Central memory CD8-positive, alpha-beta T cell (primary cell): ENCODE measurements around the gene FMN1.
"Not testable (repeated sequence)": the region's sequence is repeated elsewhere in the genome, so short reads cannot be mapped to it uniquely, and the experiment has no call there.

Source experiments
- ATAC-seq: fragments of 150-1000 bp; cut with Tn5 transposase; replicated peaks from 2 replicates; pipeline ENCODE4 v1.10.0; 2022; ENCODE audit warnings: mild to moderate bottlenecking, moderate FRiP score, moderate number of reproducible peaks; ENCODE audit not compliant: poor library complexity, severe bottlenecking; ENCODE audit errors: extremely low read depth
- DNase-seq, 2 donors: peaks; one replicate each; pipeline ENCODE4 v3.0.0; 2021; ENCODE audit warnings: low spot score in 2 of 2
- H3K27ac Mint-ChIP-seq: one replicate; pipeline ENCODE4 v1.8.0; 2022; ENCODE audit warnings: low read depth, mild to moderate bottlenecking, moderate library complexity, mixed read lengths
- H3K27me3 Mint-ChIP-seq: one replicate; pipeline ENCODE4 v1.8.0; 2022; ENCODE audit warnings: mixed read lengths
- H3K36me3 Mint-ChIP-seq: one replicate; pipeline ENCODE4 v1.8.0; 2022; ENCODE audit warnings: mild to moderate bottlenecking, moderate library complexity, mixed read lengths; ENCODE audit not compliant: insufficient read depth
- H3K4me1 Mint-ChIP-seq: one replicate; pipeline ENCODE4 v1.8.0; 2022; ENCODE audit warnings: mixed read lengths
- H3K4me3 Mint-ChIP-seq: one replicate; pipeline ENCODE4 v1.8.0; 2022; ENCODE audit warnings: mild to moderate bottlenecking, moderate library complexity, mixed read lengths
- H3K9me3 Mint-ChIP-seq: one replicate; pipeline ENCODE4 v1.8.0; 2022; ENCODE audit warnings: mixed read lengths

Gene FMN1

DNA sequence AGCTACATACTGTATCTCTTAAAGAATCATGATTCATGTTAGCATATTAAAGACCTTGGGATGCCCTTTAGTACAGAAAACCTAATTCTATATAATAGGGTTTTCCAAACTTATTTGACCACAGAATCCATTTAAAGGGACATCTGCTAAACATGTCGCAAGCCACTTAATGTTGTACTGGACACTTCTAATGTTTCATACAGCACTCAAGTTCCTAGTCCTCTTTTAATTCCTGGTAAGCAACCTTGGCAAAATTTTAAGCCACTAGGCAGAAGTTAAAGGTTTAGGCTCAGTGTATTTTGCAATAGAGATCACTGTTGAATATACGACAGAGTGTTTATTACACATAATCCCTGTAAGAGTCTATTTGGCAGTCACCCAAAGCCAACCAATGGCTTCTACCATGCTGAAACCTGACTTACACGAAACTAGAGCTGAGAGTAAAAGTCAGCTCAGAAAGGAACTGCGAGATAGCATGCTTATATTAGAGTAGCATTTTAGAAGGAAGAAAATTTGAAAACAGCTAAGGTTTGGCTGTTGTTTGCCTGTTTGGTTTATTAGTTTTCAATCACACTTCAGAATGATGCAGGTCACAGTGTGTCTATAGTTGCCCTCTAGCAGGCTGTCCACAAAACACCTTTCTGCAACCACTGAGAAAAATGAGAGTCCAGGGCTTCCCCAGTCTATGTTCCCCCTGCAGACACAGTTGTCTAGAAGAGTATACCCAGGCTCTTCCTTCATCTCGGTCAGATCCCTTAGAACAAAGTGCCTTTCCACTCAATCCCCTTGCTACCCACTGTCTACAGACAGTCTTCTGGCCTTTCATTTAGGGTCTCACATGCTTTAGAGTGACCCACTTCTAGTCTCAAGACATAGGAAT lies 104.4 kb downstream of the FMN1 start:
- H3K27me3 Mint-ChIP-seq = no peaks in the 10 kb centered on the region
- H3K36me3 Mint-ChIP-seq = peaks cover 2% of the 10 kb centered on the region
- H3K9me3 Mint-ChIP-seq = no peaks in the 10 kb centered on the region
- H3K4me1 Mint-ChIP-seq = peaks cover 19% of the 10 kb centered on the region
- H3K4me3 Mint-ChIP-seq = peak overlapping the region; percentile 73
- DNase-seq = no peak
- no peak for ATAC-seq
- peak overlapping the region; percentile 11 for H3K27ac Mint-ChIP-seq

DNA sequence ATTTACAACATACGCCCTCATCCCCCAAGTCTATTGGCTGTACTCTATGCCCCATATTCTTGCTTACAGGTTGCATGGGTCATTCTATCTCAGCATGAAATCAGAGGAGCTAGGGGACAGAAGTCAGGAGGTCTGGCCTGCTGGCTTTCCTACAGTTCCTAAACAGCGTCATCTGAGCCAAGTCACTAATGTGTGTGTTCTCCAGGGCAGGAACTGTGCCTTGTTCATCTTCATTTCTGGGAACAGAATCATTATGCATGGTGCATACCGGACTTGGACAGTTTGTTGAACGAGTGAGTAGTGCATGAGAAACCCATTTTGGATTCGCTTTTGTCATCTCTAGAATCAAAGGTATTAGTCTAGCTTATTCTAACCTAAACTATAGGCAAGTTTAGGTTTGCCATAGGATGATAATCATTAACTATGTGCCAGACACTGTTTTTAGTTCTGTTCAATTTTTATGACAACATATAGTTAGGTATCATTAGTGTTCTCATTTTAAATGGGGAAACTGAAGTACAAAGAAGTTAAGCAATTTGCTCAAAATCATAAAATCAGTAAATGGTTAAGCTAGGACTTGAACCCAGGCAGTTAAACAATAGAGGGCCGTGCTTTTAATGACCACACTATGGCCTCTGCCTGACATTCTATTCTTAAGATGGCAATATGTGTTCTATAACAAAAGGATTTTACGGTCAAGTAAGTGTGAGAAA lies 105.2 kb downstream of the FMN1 start:
- Mint-ChIP-seq H3K27ac (peak overlapping the region; percentile 5), H3K27me3 (no peaks in the 10 kb centered on the region), H3K9me3 (no peaks in the 10 kb centered on the region), H3K4me3 (peak overlapping the region; percentile 43), H3K4me1 (peaks cover 19% of the 10 kb centered on the region), H3K36me3 (peaks cover 5% of the 10 kb centered on the region)
- ATAC-seq = no peak
- DNase-seq = no peak

DNA sequence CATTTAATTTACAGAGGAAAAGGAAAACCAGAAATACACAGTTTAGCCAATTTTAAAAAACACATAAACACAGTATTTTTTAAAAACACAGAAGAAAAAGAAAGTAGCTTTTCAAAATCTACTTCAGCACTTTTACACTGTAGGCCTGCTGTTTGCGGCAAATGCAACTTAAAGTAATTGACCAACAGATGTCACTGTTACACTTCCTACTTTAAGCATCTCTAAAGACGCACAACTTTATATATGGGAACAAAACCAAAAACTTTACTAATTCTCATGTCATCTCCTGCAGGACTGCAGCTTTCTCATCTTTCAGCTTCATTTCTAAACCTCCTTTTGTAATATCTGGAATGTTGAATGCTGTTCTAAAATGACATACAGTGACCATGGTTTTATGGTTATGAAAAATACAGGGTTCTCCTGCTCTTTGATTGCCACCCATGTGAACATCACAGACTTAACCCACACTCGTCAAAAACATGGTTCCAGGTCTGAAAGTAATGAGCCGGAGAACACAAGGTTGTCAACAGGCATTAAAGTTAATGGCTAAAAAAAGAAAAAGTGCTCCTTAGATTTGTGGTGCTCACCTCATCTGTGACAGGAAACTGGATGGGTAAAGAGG lies 107.9 kb downstream of the FMN1 start:
- H3K27ac Mint-ChIP-seq = no peak overlapping the region
- ATAC-seq = peak; percentile 58
- no peak for DNase-seq
- H3K36me3 Mint-ChIP-seq = peaks cover 5% of the 10 kb centered on the region
- no peaks in the 10 kb centered on the region for H3K27me3 Mint-ChIP-seq
- peaks cover 14% of the 10 kb centered on the region for H3K4me1 Mint-ChIP-seq
- peak overlapping the region; percentile 25 for H3K4me3 Mint-ChIP-seq
- H3K9me3 Mint-ChIP-seq = no peaks in the 10 kb centered on the region

DNA sequence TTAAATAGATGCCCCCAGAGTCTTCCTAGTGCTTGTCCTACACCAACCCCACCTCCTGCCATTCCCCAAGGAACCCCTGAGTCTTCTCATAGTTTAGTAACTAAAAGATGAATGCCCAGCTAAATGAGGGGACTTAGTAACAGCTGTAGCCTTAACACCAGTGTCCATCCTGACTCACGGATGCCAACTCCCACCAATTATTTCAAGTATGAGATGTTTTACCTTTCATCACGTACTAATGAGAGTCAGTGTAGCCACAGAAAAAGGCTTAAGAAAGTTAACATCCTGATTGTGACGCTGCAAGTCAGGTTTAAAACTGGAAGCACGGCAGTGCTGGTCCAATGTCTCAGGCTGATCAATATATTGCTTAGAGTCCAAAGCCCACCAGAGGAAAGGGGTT lies 109.9 kb downstream of the FMN1 start:
- no peak for ATAC-seq
- DNase-seq = no peak
- H3K27ac Mint-ChIP-seq = no peak overlapping the region
- H3K9me3 Mint-ChIP-seq = no peaks in the 10 kb centered on the region
- peaks cover 15% of the 10 kb centered on the region for H3K4me1 Mint-ChIP-seq
- no peaks in the 10 kb centered on the region for H3K27me3 Mint-ChIP-seq
- H3K36me3 Mint-ChIP-seq = peaks cover 8% of the 10 kb centered on the region
- H3K4me3 Mint-ChIP-seq = no peak overlapping the region

DNA sequence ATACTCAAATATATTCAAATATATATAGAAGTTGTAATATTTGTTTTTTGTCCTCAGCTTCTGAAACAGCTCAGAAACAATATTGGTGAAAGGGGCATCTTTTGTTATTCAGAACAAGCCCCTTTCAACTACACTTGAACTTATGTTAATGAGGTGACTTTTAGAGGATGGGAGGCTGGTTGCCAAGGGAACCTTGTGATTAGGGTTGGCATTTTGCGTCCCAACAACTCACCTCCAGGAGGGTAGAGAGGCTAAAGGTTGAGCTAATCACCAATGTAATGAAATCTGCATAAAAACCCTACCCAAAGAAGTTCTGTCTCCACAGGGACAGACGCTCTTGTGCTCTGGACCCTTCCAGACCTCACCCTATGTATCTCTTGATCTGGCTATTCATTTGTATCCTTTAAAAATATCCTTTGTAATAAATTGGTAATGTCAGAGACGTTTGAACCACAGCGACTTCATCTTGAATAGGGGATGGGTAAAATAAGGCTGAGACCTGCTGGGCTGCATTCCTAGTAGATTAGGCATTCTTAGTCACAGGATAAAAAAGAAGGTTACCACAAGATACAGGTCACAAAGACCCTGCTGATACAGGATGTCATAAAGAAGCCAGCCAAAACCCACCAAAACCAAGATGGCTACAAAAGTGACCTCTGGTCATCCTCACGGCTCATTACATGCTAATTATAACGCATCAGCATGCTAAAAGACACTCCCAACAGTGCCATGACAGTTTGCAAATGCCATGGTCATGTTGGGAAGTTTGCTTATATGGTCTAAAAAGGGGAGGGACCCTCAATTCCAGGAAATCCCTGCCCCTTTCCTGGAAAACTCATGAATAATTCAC lies 111.1 kb downstream of the FMN1 start:
- Mint-ChIP-seq H3K36me3 (peaks cover 8% of the 10 kb centered on the region), H3K27ac (no peak overlapping the region), H3K4me1 (peaks cover 12% of the 10 kb centered on the region), H3K27me3 (no peaks in the 10 kb centered on the region), H3K4me3 (no peak overlapping the region), H3K9me3 (no peaks in the 10 kb centered on the region)
- DNase-seq = no peak
- ATAC-seq = no peak

DNA sequence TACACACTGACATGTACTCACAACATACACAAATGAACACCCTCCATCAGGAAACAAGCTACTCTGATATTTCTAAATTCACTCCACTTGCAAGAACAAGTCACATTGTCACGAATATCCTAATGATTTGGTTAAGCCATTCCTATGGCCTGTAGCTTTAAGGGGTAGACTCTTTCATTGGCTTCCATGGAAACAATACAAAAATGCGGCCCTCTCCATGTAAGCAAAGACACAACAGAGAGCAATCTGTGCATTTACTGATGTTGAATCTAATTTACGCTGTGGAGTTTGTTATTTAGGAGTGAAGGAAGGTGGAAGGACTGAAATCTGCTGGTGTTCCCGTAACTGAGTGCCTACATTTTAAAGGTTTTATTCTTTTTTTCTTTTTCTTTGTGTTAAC lies 114.5 kb downstream of the FMN1 start:
- DNase-seq (no peak), ATAC-seq (no peak)
- Mint-ChIP-seq H3K36me3 (peaks cover 4% of the 10 kb centered on the region), H3K27me3 (no peaks in the 10 kb centered on the region), H3K9me3 (no peaks in the 10 kb centered on the region), H3K4me3 (no peak overlapping the region), H3K27ac (no peak overlapping the region), H3K4me1 (peaks cover 5% of the 10 kb centered on the region)

DNA sequence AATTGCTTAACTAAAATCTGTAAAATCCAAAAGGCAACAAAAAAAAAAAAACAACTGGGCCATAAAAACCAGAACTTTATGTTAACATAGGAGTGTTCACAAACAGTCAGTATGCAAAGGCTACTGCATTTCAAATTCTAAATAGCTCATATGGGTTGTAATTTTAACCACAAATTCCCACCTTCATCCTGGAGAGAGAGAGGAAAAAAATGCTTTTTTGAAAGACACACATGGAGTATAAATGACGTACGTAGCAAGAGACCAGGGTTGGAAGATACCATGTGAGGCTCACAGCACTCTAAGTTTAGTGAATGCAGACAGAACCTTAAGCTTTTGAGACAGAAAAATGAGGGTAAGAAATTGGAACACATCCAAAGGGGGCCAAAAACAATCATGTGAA lies 115.9 kb downstream of the FMN1 start:
- DNase-seq = no peak
- H3K27me3 Mint-ChIP-seq = no peaks in the 10 kb centered on the region
- H3K27ac Mint-ChIP-seq = no peak overlapping the region
- H3K4me3 Mint-ChIP-seq = no peak overlapping the region
- no peaks in the 10 kb centered on the region for H3K9me3 Mint-ChIP-seq
- peaks cover 5% of the 10 kb centered on the region for H3K4me1 Mint-ChIP-seq
- peaks cover 2% of the 10 kb centered on the region for H3K36me3 Mint-ChIP-seq
- ATAC-seq = no peak

DNA sequence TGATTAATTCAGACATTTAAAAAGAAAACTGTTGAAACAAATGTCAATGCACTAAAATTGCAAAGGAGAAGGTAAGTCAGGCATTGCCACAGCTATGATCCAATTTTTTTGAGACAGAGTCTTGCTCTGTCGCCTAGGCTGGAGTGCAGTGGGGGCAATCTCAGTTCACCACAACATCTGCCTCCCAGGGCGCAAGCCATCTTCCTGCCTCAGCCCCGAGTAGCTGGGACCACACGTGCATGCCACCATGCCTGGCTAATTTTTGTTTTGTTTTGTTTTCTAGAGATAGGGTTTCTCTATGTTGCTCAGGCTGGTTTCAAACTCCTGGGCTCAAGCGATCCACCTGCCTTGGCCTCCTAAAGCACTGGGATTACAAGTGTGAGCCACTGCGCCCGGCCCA lies 117.6 kb downstream of the FMN1 start:
- ATAC-seq = no peak
- no peaks in the 10 kb centered on the region for H3K27me3 Mint-ChIP-seq
- H3K4me1 Mint-ChIP-seq = peaks cover 11% of the 10 kb centered on the region
- peaks cover 2% of the 10 kb centered on the region for H3K36me3 Mint-ChIP-seq
- H3K4me3 Mint-ChIP-seq = no peak overlapping the region
- no peak for DNase-seq
- no peak overlapping the region for H3K27ac Mint-ChIP-seq
- H3K9me3 Mint-ChIP-seq = no peaks in the 10 kb centered on the region

DNA sequence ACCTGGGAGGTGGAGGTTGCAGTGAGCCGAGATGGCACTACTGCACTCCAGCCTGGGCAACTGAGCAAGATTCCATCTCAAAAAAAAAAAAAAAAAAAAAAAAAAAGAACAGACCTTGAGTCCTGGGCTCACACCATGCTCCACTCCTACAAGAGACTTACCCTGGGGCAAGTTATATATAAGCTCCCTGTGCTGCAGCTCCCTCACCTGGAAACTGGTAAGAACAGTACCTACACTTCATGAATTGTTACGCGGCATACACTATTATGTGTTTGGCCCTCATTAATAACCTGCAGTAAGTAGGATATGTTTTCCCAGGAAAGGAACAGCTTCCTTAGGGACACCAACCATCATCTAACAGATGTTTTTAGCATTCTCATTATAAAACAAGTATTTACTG lies 119.6 kb downstream of the FMN1 start:
- H3K4me1 Mint-ChIP-seq = peaks cover 12% of the 10 kb centered on the region
- no peaks in the 10 kb centered on the region for H3K27me3 Mint-ChIP-seq
- H3K36me3 Mint-ChIP-seq = no peaks in the 10 kb centered on the region
- no peak overlapping the region for H3K27ac Mint-ChIP-seq
- ATAC-seq (no peak), DNase-seq (no peak)
- H3K9me3 Mint-ChIP-seq = no peaks in the 10 kb centered on the region
- no peak overlapping the region for H3K4me3 Mint-ChIP-seq

DNA sequence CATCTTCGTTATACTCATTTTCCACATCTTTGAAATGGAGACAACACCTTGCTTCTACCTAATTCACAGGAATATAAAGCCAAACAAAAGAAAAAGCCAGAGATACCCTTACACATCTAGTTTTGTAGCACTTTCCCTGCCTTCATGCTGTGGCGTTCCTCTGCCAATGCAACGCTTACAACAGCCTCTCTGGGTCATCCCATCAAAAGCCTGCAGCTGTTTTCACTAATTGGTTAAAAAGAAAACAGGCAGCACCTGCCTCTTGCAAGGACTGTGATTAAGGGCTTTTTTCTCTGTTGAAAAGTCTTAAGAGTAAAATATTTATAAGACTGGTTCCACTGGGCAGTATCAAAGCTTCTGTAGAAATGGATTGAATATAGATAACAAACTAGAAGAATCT lies 120.3 kb downstream of the FMN1 start:
- Mint-ChIP-seq H3K27ac (no peak overlapping the region), H3K4me1 (peaks cover 17% of the 10 kb centered on the region), H3K27me3 (no peaks in the 10 kb centered on the region), H3K4me3 (no peak overlapping the region), H3K36me3 (no peaks in the 10 kb centered on the region), H3K9me3 (no peaks in the 10 kb centered on the region)
- no peak for DNase-seq
- ATAC-seq = no peak

DNA sequence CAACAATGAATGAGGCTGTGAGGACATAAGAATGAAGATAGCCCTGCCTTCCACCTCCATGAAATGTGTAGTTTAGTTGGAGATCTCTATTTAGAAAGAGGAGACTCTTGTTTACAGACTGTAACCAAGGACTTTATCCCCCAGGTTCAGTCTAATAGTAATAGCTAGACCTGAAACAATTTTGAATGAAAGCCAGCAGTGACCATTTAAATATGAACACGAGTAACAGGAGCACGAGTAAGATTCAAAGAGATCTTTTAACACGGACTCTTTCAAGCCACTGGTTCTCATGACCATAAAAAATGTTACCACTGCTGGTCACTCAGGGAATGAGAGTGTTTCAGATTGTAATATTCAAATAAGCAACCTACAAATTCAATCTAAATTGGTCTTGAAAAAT lies 123.1 kb downstream of the FMN1 start:
- ATAC-seq (no peak), DNase-seq (no peak)
- Mint-ChIP-seq H3K27me3 (no peaks in the 10 kb centered on the region), H3K4me3 (no peak overlapping the region), H3K9me3 (no peaks in the 10 kb centered on the region), H3K36me3 (peaks cover 6% of the 10 kb centered on the region), H3K27ac (no peak overlapping the region), H3K4me1 (peaks cover 35% of the 10 kb centered on the region)

DNA sequence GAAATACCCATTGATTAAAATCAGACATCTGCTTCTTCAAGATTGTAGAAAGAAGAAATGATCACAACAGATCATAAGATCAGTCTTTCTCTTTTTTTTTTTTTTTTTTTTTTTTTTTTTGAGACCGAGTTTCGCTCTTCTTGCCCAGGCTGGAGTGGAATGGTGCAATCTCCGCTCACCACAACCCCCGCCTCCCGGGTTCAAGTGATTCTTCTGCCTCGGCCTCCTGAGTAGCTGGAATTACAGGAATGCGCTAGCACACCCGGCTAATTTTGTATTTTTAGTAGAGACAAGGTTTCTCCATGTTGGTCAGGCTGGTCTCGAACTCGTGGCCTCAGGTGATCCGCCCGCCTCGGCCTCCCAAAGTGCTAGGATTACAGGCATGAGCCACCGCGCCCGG lies 124.6 kb downstream of the FMN1 start:
- not testable (repeated sequence) for H3K4me3 Mint-ChIP-seq, H3K36me3 Mint-ChIP-seq, H3K27me3 Mint-ChIP-seq, H3K27ac Mint-ChIP-seq, DNase-seq, ATAC-seq, H3K9me3 Mint-ChIP-seq
- peaks cover 36% of the 10 kb centered on the region for H3K4me1 Mint-ChIP-seq
